GM04504 (cell line): ENCODE results near the gene LCN9.
"Not testable (repeated sequence)": the region's sequence is repeated elsewhere in the genome, so short reads cannot be mapped to it uniquely, and the experiment has no call there.

ENCODE experiments used
- DNase-seq: peaks from one replicate; pipeline ENCODE4 v3.0.0-alpha.2; 2012; ENCODE audit warnings: low read depth

The LCN9 gene

DNA sequence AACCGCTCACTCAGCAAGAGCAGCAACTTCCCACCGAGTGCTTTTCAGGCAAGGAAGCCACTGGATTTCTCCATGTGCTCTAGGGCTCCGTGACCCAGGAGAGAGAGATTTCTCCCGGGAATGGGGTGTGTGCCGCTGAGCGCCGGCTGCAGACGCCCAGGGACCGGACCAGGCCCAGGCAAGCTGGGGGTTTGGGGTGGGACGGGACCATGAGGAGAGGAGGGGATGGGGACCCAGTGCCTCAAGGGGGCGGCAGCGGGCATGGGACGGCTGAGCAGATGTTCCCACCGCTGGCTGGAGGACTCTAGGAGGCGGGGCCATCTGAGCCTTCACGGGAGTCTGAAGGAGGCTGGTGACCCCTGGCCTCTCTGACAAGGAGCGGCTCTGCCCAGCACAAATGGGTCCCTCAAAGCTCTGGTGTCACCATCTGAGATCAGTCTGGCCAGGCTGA lies 8.5 kb downstream of the LCN9 start:
- no peak for DNase-seq

DNA sequence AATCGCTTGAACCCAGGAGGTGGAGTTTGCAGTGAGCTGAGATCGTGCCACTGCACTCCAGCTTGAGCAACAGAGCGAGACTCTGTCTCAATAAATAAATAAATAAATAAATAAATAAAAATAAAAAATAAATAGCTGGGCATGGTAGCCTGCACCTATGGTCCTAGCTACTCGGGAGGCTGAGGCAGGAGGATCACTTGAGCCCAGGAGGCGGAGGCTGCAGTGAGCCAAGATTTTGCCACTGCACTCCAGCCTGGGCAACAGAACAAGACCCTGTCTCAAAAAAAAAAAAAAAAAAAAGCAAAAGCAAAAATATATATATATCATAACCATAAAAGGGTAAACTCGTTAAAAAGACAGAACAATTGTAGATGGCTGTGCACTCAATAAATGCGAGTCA lies 9.7 kb downstream of the LCN9 start:
- DNase-seq: not testable (repeated sequence)

DNA sequence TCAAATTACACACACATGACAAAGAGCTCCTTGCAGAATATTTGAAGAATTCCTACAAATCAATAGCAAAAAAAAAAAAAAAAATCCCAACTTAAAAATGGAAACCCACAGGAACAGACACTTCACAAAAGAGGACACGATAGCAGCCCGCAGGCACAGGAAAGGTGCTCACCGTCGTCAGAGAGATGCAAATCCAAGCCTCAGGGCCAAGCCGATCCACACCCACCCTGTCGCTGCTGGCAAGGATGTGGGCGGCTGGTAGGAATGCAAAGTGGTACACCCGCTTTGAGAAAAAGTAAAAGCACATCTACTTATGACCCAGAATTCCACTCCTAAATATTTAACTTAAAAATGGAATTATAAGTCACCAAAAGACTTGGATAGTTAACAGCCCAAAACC lies 10.8 kb downstream of the LCN9 start:
- DNase-seq: no peak

DNA sequence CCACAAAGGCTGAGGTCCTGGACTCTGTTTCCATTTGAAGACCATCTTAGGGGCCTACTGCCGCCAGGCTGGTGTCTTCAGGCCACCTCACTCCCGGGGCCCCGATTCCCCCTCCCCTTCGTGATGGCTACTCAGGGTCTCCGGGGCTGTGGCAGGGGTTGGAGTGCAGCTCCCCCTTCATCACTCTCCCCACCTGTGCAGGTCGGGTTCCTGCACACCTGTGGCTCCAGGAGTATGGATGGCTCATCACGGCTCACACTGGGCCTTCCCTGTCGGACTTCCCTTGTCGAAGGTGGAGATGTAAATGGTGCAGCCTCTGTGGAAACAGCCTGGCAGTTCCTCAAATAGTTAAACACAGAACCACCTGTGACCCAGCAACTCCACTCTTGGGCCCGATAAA lies 11.9 kb downstream of the LCN9 start:
- no peak for DNase-seq

DNA sequence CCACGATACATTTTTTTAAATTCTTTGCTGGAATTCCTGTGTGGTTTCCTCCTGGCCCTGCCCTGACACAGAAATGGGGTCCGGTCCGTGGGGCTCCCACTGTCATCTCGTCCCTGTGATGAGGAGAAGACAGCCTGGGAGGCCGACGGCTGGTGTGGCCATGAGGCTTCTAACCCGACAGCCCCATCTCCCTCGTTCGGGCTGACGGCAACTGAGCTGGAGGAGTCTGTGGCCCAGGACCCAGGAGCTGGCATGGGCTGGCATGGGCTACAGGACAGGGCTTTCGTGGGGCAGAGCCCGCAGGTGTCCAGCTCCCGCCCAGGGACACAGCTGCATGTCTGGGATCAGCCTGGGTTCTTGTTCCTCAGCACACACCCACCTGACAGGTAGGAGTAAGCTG lies 13.8 kb downstream of the LCN9 start:
- no peak for DNase-seq

DNA sequence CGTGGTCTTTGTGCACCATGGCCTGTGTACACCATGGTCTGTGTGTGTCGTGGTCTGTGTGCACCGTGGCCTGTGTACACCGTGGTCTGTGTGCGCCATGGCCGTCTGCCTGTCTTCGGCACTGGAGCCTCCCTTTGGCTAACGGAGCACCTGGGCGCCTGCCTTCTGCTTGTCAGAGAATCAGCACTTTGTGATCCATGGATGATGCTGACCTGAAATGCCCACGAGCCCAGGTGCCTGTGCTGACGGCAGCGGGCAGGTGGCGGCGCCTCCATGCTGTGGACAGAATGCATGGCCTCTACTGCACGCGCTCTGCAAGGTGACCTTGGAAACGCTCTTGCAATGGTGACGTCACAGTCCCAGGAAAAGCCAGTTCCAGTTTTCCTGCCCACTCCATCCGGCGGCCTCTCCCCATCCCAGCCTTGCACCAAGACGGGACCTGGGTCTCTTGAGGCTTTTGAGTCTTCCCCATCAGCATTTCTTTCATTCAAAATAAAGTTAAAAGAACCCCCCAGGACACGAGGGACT lies 14.6 kb downstream of the LCN9 start:
- no peak for DNase-seq

DNA sequence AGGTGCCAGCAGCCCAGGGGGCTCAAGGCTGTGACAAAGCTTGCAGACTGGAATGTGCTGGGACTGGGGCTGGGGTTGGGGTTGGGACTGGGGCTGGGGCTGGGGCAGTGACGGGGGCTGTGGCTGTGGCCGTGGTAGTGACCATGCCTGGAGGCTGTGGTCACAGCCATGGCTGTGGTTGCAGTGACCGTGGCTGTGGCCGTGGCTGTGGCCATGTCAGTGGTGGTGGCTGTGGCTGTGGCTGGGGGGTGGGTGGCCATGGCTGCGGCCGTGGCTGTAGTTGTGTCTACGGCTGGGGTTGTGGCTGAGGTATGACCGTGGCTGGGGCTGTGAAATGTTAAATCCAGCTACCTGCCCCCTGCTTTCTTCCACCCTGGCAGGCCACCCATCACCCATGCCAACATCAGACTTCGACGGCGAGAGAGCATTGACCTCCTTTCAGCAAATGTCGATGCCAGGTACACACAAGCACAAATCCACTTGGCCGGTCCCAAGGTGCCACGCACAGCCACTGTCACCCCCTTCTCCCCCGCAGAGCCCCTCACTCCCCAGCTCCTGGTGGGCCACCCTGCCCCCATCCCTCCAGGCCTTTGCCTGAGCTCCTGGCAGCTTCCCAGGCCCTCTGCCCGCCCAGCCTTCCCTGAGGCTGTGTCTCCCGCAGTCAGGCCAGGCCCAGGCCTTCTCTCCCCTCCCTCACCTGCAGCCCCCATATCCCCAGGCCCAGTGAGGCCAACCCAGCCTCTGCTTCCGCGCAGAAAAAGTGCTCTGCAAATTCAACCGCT lies 15.3 kb downstream of the LCN9 start:
- DNase-seq: no peak

DNA sequence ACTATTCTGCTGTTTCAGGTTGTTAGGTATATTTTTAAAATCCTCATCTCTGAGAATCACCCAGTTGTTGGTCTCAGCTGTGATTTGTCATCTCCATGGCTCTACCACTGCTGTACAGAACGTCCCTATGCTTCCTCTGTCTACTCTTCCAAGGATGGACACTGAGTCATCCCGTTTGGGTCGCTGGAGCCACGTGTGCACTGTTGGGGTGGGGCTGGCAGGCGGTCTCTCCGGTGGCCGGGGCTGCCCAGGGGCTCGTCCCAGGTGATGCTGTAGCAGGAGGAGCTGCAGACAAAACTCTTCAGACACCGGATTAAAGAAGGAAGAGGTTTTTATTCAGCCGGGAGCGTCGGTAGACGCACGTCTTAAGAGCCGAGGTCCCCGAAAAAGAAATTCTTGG lies 16.9 kb downstream of the LCN9 start:
- no peak for DNase-seq

DNA sequence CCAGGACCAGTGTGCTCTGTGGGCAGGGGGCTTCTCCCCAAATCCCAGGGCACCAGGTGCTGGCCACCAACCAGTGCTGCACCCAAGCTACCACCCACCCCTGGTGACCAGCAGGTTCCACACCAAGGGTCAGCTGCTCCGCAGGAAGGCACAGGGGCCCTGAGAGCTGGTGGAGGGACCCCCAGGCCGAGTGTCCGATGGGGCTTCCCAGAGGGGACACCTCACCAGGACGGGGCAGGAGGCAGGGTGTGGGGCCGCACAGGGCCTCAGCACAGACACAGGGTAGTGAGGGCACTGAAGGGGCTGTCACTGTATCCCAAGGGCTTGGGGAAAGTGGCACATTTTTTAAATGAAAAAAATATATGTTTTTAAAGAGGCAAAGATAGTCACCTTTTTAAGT lies 18.1 kb downstream of the LCN9 start:
- no peak for DNase-seq

DNA sequence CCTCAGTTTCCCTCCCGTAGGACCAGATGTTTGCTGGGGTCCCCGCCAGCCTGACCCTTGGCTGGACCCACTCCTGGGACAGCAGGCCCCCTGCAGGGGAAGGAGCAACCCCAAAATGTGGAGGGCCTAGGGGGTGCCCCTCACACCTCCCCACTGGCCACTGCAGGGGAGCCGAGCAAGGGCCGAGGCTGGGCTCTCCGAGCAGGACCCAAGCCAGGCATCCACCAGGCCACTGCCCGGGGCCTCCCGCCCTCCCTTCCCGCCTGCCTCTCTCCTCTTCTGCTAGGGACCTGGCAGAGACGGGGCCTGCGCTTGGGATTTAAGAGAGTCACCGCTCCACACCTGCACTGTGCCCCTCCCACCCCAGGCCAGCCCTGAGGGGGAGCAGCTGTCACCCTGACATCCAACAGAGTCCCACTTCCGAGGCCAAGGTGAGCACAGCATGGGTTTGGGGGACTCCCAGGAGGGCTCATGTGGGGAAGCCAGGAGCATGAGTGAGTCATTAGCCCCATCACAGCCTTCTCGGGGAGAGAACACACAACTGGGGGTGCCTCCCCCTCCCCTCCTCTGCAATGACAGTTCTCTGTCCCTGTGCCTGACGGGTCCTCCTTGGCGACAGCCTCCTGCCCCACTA lies 20.4 kb downstream of the LCN9 start:
- no peak for DNase-seq

DNA sequence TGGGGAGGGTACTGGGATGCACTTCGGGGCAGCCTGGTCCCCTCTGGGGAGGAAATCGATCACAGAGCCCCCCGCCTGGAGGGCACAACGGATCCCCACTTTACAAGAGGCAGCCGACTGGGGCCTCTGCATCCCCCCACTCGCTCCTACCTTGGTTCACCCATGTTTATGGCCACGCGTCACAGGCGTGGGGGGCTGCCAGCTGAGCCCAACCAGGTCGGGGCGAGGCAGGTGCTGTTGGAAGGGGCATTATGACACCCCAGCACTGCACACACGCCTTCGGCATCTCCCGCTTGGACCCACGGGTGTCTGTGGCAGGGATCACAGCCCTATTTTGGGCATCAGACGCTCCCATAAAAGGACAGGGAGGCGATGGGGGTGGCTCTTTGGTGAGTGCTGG lies 21.6 kb downstream of the LCN9 start:
- no peak for DNase-seq

DNA sequence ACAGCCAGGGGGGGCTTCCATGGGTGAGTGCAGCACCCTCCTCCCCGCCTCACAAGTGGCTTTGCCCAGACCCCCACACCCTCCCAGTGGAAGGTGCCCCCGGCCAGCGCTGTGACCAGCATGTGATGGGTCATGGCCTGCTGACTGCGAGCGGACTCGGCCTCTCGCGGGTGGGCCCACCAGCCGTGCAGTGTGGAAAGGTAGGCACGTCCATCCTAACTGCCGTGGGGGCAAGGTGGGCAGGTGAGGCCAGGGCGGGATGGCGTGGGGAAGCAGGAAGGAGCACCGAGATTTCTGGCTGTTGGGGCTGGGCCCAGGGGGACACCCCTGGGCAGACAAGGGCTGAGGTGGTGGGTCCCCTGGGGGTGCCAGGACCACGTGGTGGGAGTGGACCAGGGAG lies 24.1 kb downstream of the LCN9 start:
- DNase-seq: no peak

DNA sequence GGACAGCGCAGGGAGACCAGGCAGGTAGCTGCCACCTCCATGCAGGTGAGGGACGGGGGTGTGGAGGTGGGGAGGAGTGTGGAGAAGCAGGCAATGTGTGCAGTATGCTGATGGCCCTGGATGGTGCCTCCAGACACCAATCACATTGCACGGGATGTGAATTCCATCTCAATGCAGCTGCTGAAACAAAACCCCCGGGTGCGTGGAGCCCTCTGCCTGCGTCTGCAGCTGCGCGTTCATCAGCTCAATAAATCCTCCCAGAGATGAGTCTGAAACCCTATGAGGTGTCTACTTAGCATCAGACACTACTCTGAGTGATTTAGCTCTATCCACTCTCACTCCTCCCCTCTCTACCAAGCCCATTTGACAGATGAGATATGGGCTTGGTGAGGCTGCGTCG lies 25.9 kb downstream of the LCN9 start:
- no peak for DNase-seq

DNA sequence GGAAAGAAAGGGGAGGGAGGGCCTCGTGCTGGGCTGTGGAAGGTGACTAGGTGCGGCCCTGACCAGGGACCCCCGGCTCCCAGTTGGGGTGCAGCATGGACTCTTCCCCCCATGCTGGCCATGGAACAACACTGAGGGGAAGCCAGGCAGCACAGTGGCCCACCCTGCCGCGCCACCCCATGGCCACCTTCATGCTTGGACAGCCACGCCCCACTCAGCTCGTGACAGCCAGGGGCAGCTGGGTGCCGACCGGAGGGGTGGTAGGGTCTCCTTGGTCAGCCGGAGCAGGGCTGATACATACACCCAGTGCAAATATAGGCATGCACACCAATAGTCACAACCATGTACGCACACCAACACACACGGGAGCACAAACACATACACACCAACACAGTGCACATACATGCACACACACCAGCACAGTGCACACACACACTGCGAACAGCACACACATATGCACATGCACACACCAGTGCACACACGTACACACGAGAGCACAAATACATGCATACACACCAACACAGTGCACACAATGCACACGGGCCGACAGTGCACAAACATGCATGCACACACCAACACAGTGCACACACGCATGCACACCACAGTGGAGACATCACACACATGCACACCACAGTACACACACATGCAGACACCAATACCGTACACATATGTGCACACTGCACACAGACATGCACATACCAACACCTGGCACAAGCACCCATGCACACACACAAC lies 27.9 kb downstream of the LCN9 start:
- DNase-seq: no peak

DNA sequence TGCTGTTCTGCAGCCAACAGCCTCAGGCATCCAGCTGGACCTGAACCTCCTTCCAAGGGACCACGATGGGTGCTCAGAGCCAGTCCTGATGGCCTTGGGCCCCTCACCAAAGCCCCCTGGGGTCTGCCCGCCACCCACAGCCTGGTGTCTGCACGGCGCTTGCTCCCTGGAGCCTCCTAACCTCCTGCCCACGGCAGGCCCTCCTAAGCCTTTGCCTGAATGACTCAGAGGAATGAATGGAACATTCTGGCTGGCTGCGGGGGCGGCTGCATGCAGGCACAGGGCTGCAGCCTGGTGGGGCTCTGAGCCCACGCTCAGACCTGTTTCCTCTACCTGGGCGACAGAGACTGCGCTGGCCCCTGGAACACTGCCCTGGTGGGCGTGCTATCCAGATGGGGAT lies 29.3 kb downstream of the LCN9 start:
- DNase-seq: no peak

DNA sequence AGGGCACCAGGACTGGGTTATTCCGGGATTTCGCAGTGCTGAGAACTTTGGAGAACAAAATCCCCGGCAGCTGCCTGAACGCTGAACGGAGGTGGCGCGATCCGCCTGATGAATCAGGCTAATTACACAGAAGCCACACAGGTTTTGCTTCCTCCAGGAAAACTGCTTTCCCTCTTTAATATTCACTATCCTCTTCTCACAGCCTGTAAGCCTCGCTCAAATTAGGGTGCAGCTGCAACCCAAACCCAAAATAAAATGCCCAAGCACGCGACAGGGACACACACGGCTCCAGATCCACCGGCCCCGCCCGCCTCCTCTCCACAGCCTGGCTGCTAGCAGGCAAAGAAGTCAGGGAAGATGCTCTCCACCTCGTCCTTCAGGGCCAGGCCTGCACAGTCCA lies 30.2 kb downstream of the LCN9 start:
- DNase-seq: no peak

DNA sequence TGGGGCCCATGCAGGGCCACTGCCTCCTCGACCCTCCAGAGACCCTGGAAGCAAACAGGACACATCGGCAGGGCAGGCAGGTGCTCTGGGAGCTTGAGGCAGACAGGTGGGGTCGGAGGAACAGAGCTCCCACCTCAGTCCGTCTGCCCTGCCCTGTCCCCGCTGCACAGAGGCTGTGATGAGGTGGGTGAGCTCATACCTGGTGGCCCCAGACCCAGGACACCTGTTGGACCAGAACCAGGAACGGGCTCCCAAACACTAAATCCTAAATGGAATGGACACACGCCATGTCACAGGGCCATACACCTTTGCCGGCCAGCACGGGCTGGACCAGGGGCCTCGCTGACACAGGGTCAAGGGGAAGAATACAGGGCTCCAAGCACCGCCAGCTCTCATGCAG lies 30.7 kb downstream of the LCN9 start:
- DNase-seq: no peak

DNA sequence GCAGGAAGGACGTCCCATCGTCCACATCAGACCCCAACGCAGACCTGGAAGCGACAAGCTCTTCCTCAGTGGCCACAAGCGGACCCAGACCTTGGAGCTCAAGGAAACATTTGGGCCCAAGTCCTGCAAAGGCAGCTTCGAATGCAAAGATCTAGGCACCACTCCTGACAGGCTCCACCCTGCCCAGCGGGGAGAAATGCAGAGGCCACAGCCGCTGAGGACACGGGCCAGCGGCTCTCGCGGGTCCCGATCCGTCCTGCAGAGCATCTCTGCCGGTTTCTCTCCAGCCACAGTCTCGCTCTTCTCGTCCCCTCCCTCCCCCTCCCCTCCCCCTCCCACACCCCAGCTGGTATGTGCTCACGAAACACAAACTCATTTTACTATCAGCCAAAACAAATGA lies 31.3 kb downstream of the LCN9 start:
- DNase-seq: no peak

DNA sequence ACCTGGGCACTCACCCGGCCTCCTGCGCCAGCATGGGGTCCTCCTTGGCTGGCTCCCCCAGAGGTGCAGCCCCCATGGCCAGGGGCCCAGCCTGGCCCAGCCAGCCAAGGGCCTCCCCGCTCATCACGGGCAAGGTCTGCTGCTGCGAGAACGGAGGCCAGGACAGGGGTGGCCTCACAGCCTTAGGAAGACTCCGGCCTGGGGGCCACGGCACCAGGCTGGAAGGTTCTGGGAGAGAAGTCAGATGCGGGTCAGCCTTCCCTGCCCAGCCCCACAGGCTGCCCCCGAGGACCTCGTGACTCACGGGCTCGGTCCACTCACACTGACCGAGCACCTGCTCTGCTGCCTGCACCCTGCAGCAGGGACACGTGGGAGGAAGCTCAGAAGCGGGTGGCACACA lies 31.9 kb downstream of the LCN9 start:
- DNase-seq: no peak

DNA sequence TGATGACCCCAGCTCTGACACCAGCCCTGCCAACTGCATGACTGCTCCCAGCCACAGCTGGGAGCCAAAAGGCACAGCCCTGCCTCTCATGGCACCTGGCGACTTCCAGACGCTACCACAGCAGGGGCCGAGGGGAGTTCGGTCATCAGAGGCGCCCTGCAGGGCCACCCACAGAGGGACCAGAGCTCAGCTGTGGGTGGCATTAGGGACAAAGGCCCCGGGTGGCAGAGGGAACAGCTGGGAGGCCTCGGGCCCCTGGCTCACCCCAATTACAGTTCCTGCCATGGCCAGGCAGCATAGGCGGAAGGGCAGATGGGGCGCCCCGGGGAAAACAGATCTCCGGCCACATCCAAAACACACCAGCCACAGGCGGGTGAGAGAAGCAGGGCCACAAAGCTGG lies 32.5 kb downstream of the LCN9 start:
- no peak for DNase-seq

DNA sequence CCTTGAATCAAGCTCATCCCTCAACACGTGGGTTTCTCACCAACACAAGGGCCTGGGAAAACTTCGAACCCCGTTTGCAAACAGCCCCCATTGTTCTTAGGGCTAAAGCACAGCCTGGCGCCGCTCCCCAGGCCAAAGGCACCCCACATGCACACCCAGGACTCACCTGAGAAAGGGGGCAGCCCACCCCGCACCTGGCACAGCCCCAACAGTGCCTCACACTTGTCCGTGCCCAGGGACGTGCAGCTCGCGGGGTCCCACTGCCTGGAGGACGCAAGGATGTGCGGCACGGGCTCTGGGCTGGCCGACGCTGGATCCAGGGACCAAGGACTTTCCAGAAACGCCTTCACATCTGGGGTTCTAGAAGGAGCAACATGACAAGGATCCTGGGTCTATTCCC lies 33.3 kb downstream of the LCN9 start:
- no peak for DNase-seq

DNA sequence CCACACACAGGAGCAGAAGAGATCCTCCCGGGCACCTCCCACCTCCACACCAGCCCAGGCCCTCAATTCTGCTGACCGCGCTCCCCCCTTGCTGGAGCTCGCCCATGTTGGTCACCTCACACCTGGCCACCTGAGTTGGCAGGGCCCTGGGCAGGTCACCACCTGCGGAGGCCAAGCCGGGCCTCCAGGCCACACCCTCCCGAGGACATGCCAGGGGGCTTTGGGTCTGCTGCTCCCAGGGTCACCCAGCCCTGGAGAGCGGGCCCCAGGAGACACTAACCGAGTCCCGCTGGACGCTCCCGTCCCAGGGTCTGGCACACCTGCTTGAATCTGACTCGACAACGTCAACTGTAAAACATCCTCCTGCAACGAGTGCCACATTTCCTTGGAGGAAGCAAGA lies 34.1 kb downstream of the LCN9 start:
- DNase-seq: no peak

DNA sequence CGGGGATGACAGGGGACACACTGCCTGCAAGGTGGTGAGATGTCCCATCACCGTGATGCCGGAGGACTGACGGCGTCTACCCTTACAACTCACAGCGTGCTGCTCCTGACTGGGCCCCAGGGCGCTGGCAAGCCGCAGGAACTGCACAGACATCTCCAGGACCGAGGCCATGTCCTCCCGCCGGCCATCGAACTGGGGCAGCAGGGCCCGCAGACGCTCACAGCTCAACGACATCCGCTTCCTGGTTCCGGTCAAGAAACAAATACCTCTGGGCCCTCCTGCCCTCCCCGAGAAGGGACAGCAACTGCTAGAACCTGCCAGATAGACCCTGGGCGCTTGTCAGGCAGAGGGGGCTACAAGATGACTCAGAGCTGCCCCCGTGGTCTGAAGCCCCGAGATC lies 35.1 kb downstream of the LCN9 start:
- no peak for DNase-seq
